Stimulated activated CD4-positive, alpha-beta T cell treated with anti-CD3 and anti-CD28 coated beads, TNF-alpha, amount 100 ng/mL, for 4 hours (primary cell): ENCODE measurements around the gene ZNF287.
"Not testable (repeated sequence)": the region's sequence is repeated elsewhere in the genome, so short reads cannot be mapped to it uniquely, and the experiment has no call there.

Experiments
- DNase-seq, 3 experiments: peaks; one replicate each; pipeline ENCODE4 v3.0.0-alpha.2; 2020; ENCODE audit warnings: low read depth in 3 of 3

ZNF287 gene

GRCh38 chr17:16568541-16569357 lies at the start of gene ZNF287:
ZNF287 (minus strand) TSS chr17:16569204; CDS start chr17:16567731, 1,473 bp downstream.
- DNase-seq, result peak; percentile 86 to 93 (median 90)

GRCh38 chr17:16617481-16618060 lies 48.6 kb upstream of the ZNF287 start:
- DNase-seq, result no peak

GRCh38 chr17:16599537-16599936 lies 30.5 kb upstream of the ZNF287 start:
- no peak for DNase-seq

- no peak for DNase-seq
Measured at GRCh38 chr17:16593356-16594102, 24.5 kb upstream of the ZNF287 start.

- DNase-seq, result peak; percentile 85 to 90 (median 86)
Measured at GRCh38 chr17:16589097-16589969, 20.3 kb upstream of the ZNF287 start.

GRCh38 chr17:16585796-16586195 lies 16.8 kb upstream of the ZNF287 start:
- no peak for DNase-seq

GRCh38 chr17:16584273-16584995 lies 15.4 kb upstream of the ZNF287 start:
- peak; percentile 84 to 89 (median 88) for DNase-seq

GRCh38 chr17:16583781-16584180 lies 14.8 kb upstream of the ZNF287 start:
- DNase-seq, result no peak

- DNase-seq, result no peak
Measured at GRCh38 chr17:16573466-16573865, 4.5 kb upstream of the ZNF287 start.

GRCh38 chr17:16569358-16569712 lies 331 bp upstream of the ZNF287 start:
- DNase-seq, result no peak

- no peak for DNase-seq
Measured at GRCh38 chr17:16552637-16553045, 16.4 kb downstream of the ZNF287 start.

- DNase-seq, result no peak
Measured at GRCh38 chr17:16551878-16552636, 16.9 kb downstream of the ZNF287 start.

- DNase-seq, result no peak
Measured at GRCh38 chr17:16537130-16537458, 31.9 kb downstream of the ZNF287 start.

GRCh38 chr17:16534236-16534635 lies 34.8 kb downstream of the ZNF287 start:
- no peak for DNase-seq

GRCh38 chr17:16529906-16530305 lies 39.1 kb downstream of the ZNF287 start:
- DNase-seq, result no peak

GRCh38 chr17:16527298-16527697 lies 41.7 kb downstream of the ZNF287 start:
- DNase-seq, result no peak

GRCh38 chr17:16525556-16525955 lies 43.4 kb downstream of the ZNF287 start:
- not testable (repeated sequence) for DNase-seq

GRCh38 chr17:16521070-16521727 lies 47.8 kb downstream of the ZNF287 start:
- peak; percentile 18 to 36 (median 24) for DNase-seq

- DNase-seq, result no peak
Measured at GRCh38 chr17:16519021-16519420, 50.0 kb downstream of the ZNF287 start.

GRCh38 chr17:16517477-16517876 lies 51.5 kb downstream of the ZNF287 start:
- no peak for DNase-seq
